DMS153 treated with DMSO at 0.1 percent for 48 hours (cell line): ENCODE results near the gene SESN2.

Source experiments
- DNase-seq: peaks from one replicate; lab custom pipeline; 2025; ENCODE audit not compliant: unreplicated experiment; lab: John Stamatoyannopoulos, UW

Gene SESN2

GRCh38 chr1:28282426-28283407, 23.4 kb downstream of the SESN2 start:
- DNase-seq, result no peak

GRCh38 chr1:28286111-28286510, 26.8 kb downstream of the SESN2 start:
- no peak for DNase-seq

- DNase-seq, result no peak
Measured at GRCh38 chr1:28288487-28288886, 29.2 kb downstream of the SESN2 start.

- no peak for DNase-seq
Measured at GRCh38 chr1:28290851-28291250, 31.5 kb downstream of the SESN2 start.

GRCh38 chr1:28291711-28292110, 32.4 kb downstream of the SESN2 start:
- no peak for DNase-seq

- no peak for DNase-seq
Measured at GRCh38 chr1:28295936-28296335, 36.6 kb downstream of the SESN2 start.

- DNase-seq, result no peak
Measured at GRCh38 chr1:28296401-28297261, 37.3 kb downstream of the SESN2 start.

GRCh38 chr1:28297826-28298225, 38.5 kb downstream of the SESN2 start:
- no peak for DNase-seq

GRCh38 chr1:28298438-28298837, 39.1 kb downstream of the SESN2 start:
- DNase-seq, result no peak

GRCh38 chr1:28301368-28302174, 42.3 kb downstream of the SESN2 start:
- DNase-seq, result no peak

GRCh38 chr1:28302247-28302646, 42.9 kb downstream of the SESN2 start:
- no peak for DNase-seq

- no peak for DNase-seq
Measured at GRCh38 chr1:28306301-28306949, 47.1 kb downstream of the SESN2 start.

- no peak for DNase-seq
Measured at GRCh38 chr1:28308750-28309149, 49.4 kb downstream of the SESN2 start.

GRCh38 chr1:28309702-28310101, 50.4 kb downstream of the SESN2 start:
- DNase-seq, result no peak

GRCh38 chr1:28313702-28314546, 54.6 kb downstream of the SESN2 start:
- DNase-seq, result no peak

- no peak for DNase-seq
Measured at GRCh38 chr1:28314547-28314941, 55.2 kb downstream of the SESN2 start.

- no peak for DNase-seq
Measured at GRCh38 chr1:28317014-28317413, 57.7 kb downstream of the SESN2 start.

GRCh38 chr1:28322194-28322593, 62.9 kb downstream of the SESN2 start:
- DNase-seq, result no peak

- DNase-seq, result no peak
Measured at GRCh38 chr1:28323720-28324119, 64.4 kb downstream of the SESN2 start.

GRCh38 chr1:28326515-28326914, 67.2 kb downstream of the SESN2 start:
- DNase-seq, result no peak
